ENCODE data around the gene PPIF.

PPIF gene

GRCh38 chr10:79336739-79337138 is 10.5 kb upstream of the PPIF start:
- TF ChIP-seq REST (IDR thresholded peaks at IDR 0.05; ENCODE audit: insufficient read depth in 1 of 2, low read depth in 2 of 2, low read length in 2 of 2) (0 out of 4 replicates have a peak, but pooled peaks of 1 of the 2 experiments have one; percentile 24), POLR2AphosphoS5 (IDR thresholded peaks at IDR 0.05; ENCODE audit: low read depth, low read length) (no peak)

GRCh38 chr10:79339266-79339665 is 8.0 kb upstream of the PPIF start:
- TF ChIP-seq FOXP2 (optimal IDR thresholded peaks at IDR 0.05; ENCODE audit: borderline replicate concordance, extremely low read depth, extremely low read length, insufficient read depth), result no peak
- no peak for TF ChIP-seq REST (IDR thresholded peaks at IDR 0.05; ENCODE audit: insufficient read depth in 1 of 2, low read depth in 2 of 2, low read length in 2 of 2)
- no peak for TF ChIP-seq TAF1 (IDR thresholded peaks at IDR 0.05; ENCODE audit: borderline replicate concordance, insufficient read depth, low read length)
- no peak for TF ChIP-seq POLR2AphosphoS5 (IDR thresholded peaks at IDR 0.05; ENCODE audit: low read depth, low read length)
- no peak for TF ChIP-seq SIN3A (IDR thresholded peaks at IDR 0.05; ENCODE audit: borderline replicate concordance, insufficient read depth, low read length)

- TF ChIP-seq SIN3A (IDR thresholded peaks at IDR 0.05; ENCODE audit: borderline replicate concordance, insufficient read depth, low read length), result no peak
- no peak for TF ChIP-seq REST (IDR thresholded peaks at IDR 0.05; ENCODE audit: insufficient read depth in 1 of 2, low read depth in 2 of 2, low read length in 2 of 2)
- no peak for TF ChIP-seq POLR2AphosphoS5 (IDR thresholded peaks at IDR 0.05; ENCODE audit: low read depth, low read length)
Observed at GRCh38 chr10:79340646-79341244, 6.5 kb upstream of the PPIF start.

- TF ChIP-seq POLR2AphosphoS5 (IDR thresholded peaks at IDR 0.05; ENCODE audit: low read depth, low read length) (no peak), SIN3A (IDR thresholded peaks at IDR 0.05; ENCODE audit: borderline replicate concordance, insufficient read depth, low read length) (no peak), REST (IDR thresholded peaks at IDR 0.05; ENCODE audit: insufficient read depth in 1 of 2, low read depth in 2 of 2, low read length in 2 of 2) (no peak), FOXP2 (optimal IDR thresholded peaks at IDR 0.05; ENCODE audit: borderline replicate concordance, extremely low read depth, extremely low read length, insufficient read depth) (no peak), TAF1 (IDR thresholded peaks at IDR 0.05; ENCODE audit: borderline replicate concordance, insufficient read depth, low read length) (no peak)
Observed at GRCh38 chr10:79342295-79342761, 4.9 kb upstream of the PPIF start.
